Bone marrow (tissue), 2 donors: ENCODE results near the gene SCN4B.
"Not testable (repeated sequence)": the region's sequence is repeated elsewhere in the genome, so short reads cannot be mapped to it uniquely, and the experiment has no call there.

Source experiments
- DNase-seq, 2 donors: peaks; one replicate each; lab custom pipeline; 2025; lab: John Stamatoyannopoulos, UW

SCN4B gene, protein sequence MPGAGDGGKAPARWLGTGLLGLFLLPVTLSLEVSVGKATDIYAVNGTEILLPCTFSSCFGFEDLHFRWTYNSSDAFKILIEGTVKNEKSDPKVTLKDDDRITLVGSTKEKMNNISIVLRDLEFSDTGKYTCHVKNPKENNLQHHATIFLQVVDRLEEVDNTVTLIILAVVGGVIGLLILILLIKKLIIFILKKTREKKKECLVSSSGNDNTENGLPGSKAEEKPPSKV

DNA sequence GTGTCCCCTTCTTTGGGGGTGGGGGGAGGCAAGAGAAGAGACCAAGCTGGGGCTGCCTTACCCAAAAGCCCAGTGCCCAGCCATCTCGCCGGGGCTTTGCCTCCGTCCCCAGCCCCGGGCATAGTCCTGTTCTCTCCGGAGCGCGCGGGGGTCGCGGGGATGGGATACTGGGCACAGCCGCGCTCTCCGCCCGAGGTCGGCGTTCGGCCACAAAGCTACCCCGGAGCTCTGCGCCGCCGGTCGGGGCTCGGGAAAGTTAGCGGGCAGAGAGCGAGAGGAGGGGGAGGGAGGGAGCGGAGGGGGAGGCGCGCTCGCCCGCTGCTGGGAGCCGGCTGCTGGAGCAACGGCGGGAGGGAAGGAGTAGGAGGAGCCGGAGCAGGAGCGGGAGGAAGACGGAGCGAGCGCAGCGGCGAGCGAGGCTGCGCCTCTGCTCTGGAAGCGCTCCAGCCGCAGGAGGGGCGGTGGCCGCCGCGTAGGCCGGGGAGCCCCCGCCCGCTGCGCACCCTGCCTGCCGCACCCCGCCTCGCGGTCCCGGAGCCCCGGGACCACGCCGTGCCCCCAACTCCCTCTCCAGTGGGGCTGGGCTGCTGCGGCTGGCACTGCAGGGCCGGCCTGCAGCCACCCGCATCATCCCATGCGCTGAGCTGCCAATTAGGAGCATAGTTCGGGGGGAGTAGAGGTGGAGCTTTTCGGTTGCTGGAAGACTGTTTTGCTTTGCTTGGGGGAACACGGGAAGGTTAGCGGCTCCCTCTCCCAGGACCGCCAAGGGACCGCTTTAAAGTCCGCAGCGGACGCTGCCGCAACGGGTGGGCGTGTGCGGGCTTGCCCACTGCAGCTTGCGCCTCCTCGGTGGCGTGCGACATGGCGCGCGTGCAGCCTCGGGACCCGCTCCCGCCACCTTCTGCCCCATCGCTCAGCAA lies at the start of gene SCN4B:
SCN4B (minus strand) TSS at position 272 of the 920 bp plus-strand sequence; CDS start at position 122, 150 bp downstream.
- DNase-seq, result no peak

DNA sequence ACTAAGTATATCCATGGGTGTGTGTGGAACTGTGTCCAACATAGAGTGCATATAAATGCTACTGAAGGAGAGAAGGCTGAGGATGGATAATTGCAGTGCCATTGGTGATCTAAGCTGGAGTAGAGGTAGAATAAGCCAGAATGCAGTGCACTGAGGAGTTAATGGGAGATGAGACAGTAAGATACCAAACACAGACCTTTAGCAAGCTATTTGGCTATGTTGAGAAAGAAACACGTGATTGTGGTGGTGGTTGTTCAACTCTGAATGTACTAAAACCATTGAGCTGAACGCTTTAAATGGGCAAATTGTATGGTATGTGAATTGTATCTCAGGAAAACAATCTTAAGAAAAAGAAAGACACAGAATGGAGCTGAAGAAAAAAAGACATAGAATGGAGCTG lies 49.3 kb upstream of the SCN4B start:
- no peak for DNase-seq

DNA sequence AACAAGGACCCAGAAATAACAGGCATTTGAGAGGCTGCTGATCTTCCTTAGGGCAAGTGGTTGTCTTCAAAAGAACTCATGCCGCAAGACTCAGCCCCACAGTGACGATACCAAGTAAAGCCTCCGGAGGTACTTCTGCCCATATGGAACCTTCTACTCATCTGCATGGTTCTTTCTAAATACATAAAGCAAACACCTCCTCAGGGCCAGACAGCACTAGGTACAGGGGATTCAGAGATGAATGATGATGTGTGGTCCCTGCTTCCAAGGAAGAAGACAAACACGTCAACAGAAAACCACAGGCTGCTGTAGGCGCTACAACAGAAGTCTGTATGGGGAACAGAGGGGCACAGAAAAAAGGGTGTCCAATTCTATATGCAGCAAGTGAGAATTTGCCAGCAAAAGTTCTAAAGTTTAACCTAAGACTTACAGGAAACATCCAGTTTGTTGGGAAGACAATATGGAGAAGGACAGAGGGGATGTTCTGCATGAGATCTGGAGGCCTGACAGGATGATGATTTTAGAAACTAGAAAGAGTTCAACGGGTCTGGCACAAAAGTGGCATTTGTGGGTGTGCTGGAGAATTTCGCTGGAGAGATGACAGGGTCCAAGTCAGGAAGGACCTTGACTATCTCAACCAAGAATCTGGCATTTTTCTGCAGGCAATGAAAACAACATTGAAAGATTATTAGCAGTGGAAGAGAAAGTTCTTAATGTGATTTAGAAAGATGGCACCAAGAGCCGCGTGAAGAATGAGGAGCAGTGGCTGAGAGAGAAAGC lies 48.5 kb upstream of the SCN4B start:
- no peak for DNase-seq

DNA sequence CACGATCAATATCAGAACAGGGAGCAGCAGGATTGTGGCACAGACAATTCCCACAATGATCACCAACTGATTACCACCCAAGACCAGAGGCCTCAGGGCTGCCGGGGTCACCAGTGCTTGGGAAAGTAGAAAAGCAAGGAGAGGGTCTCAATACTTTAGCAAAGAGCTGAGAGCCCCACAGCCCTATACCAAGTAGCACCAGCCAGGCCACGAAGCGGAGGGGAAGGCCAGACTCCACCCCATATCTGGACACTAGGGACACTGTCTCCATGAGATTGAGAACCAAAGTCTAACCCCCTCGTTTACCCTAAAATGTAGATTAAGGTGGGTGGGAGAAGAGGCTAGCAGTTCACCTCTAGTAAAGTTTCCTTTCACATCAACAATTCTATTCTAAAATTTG lies 47.9 kb upstream of the SCN4B start:
- no peak for DNase-seq

DNA sequence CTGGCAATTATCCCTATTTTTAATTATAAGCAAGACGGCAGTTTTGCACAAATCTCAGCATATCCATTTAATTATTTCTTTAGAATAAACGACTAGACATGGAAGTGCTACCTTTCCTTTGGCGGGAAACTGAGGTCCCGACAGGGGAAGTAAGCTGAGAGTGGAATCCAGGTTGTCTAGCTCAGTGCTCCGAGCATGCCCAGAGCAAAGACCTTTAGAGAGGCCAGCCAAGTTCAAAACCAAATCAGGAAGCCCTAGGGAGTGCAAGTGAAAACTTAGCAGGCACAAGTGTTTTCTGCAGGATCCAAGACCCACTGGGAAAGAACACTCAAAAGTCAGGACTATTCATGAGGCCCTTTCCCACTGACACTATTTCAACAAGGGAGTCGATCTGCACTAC lies 46.5 kb upstream of the SCN4B start:
- DNase-seq, result no peak

DNA sequence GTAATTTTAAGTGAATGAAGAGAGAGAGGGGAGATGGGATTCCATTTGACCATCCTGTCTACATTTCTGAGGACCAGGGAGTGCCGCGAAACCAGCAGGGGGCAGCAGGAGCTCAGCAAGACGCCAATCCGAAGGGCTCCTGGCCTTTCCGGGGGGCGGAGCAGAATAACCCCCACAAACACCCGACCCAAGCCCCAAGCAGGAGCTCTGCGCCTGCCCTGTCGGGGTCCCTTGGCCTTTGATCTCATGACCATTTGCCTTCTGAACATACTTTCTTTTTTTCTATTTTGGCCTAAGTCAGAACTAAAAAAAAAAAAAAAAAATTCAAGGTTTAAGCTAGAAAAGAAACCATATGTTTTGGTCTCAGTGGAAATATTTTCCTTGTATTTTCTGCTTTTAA lies 45.7 kb upstream of the SCN4B start:
- peak; percentile 58 to 62 for DNase-seq

DNA sequence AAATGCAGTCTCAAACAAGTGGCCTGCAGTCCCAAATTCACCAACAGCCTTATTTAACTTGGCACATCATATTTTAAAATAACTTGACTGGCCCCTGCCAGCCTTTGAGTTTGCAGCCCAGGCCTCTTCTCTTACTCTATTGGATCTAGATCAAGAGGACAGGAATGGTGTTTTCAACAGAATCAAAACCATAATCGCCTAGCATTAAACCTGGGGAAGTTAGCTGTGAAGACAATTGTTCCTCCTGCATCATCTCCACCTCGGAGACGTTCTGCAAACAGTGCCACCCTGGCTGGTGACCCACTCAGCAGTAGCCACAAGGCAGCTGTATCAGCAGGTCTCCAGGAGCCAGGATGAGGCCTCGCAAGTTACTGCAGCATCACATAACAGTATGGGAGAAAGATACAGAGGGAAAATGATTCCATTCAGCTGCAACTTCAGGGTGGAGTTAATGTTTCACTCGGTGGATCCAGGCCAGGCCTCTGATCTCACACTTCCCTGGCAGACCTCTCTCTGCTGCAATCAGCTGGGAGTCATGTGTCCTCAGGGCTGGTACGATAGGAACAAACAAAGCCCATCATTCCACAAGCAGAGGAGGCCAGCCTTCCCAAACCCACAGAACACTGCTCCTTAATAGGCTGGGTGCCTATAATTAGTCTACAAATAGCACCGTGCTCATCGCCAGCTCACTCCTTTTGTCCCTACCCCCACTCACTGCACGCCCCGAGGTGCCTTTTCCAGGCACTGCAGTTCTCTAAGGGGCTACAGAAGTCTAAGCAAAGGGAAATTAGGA lies 42.4 kb upstream of the SCN4B start:
- no peak for DNase-seq

DNA sequence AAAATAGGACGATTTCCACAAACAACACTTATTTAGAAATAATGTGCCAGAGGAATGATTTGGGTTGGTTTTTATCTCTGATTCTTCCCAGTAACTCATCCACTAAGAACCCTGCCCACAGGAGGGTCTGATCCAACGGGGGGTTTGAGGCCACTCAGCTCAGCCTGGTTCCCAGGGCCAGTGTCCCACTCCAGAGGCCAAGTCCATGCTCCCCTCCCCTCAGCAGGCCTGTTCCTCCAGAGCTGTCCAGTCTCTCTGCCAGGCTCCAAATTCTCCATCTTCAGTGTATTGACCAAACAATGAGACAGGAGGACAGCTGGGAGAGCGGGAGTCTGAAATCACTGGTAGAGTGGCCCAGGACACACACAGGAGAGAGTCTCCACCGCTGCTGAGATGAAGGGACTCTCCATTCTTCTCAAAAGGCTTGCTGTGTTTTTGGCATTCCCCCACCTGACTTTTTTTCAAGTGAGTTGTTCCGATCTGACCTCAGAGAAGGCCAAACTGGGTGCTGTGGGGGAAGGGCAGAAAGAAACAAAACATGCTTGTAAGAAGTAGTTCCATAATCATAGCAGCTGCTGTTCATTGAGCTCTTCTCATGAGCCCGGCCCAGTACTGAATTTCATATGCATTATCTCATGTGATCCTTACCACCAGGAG lies 41.4 kb upstream of the SCN4B start:
- no peak for DNase-seq

DNA sequence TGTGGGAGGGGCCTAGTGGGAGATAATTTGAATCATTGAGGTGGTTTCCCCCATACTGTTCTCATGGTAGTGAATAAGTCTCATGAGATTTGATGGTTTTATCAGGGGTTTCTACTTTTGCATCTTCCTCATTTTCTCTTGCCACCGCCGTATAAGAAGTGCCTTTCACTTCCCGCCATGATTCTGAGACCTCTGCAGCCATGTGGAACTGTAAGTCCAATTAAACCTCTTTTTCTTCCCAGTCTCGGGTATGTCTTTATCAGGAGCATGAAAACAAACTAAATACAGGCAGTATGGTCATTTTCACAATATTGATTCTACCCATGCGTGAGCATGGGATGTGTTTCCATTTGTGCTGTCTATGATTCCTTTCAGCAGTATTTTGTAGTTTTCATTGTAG lies 40.2 kb upstream of the SCN4B start:
- not testable (repeated sequence) for DNase-seq

DNA sequence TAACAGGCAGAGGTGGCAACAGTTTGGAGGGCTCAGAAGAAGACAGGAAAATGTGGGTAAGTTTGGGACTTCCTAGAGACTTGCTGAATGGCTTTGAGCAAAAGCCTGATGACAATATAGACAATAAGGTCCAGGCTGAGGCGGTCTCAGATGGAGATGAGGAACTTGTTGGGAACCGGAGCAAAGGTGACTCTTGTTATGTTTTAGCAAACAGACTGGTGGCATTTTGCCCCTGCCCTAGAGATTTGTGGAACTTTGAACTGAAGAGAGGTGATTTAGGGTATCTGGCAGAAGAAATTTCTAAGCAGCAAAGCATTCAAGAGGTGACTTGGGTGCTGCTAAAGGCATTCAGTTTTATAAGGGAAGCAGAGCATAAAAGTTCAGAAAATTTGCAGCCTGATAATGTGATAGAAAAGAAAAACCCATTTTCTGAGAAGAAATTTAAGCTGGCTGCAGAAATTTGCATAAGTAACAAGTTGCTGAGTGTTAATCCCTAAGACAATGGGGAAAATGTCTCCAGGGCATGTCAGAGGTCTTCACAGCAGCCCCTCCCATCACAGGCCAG lies 38.4 kb upstream of the SCN4B start:
- DNase-seq, result not testable (repeated sequence)

DNA sequence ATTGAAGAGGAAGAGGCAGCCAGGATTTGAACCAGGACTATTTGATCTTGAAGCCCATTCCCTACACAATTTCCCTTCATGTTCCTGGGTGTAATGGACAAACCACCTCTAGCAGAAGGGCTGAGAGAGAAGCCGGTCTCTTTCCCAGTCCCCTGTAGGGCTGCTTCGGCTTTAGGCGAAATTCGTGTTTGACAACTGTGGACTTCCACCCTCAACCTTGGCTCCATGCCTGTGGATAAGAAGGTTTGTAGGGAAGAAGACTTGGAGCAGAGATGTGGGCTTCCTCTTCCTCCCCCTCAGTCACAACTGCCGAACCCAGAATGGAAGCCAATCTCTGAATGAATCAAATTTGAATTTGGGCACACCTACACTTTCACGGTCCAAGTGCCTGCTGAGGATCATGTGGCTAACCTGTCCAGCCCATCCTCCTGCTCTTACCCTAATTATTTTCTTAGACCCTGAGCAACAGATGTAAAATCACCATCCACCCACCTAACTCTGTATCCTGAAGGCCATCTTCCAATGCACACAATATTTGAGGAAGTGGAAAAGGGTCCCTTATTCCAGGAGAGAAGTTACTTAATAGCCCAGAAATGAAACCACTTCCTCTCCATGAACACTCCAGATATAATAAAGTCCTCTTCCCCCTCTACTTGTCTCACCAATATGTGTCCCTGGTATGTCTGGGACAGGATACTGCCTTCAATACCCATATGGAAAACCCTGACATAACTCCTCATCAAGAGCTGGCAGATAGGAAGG lies 33.9 kb upstream of the SCN4B start:
- no peak for DNase-seq

DNA sequence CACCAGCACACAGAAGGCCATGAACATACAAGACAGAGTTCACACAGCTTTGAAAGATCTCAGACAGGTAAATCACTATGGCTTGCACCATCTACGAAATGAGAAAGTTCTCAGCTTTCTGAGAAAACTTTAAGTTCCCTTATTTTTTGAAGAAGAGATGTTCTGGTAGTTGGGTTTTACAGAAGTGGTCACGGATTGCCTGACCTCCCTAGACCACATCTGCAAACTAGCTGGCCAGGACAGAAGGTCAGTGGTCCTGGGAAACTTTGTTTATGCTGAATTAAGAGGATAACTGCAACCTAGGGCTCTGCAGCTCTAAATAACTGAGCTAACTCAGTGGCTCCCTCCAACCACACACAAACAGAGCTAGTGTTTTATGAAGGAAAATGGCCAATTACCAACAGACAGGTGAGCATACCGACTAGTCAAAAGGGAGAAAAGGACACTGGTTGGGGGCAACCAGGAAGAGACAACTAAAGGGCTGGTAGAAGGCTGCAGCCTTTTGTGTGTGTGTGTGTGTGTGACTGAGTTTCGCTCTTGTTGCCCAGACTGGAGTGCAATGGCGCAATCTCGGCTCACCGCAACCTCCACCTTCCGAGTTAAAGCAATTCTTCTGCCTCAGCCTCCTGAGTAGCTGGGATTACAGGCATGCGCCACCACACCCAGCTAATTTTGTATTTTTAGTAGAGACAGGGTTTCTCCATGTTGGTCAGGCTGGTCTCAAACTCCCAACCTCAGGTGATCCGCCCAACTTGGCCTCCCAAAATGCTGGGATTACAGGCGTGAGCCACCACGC lies 32.4 kb upstream of the SCN4B start:
- DNase-seq, result no peak

DNA sequence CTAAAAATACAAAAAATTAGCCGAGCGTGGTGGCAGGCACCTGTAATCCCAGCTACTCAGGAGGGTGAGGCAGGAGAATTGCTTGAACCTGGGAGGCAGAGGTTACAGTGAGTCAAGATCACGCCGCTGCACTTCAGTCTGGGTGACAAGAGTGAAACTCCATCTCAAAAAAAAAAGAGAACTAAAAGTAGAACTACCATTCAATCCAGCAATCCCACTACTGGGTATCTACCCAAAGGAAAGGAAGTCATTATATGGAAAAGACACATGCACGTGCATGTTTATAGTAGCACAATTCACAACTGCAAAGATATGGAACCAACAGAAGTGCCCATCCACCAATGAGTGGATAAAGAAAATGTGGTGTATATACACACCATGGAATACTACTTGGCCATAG lies 31.1 kb upstream of the SCN4B start:
- not testable (repeated sequence) for DNase-seq

DNA sequence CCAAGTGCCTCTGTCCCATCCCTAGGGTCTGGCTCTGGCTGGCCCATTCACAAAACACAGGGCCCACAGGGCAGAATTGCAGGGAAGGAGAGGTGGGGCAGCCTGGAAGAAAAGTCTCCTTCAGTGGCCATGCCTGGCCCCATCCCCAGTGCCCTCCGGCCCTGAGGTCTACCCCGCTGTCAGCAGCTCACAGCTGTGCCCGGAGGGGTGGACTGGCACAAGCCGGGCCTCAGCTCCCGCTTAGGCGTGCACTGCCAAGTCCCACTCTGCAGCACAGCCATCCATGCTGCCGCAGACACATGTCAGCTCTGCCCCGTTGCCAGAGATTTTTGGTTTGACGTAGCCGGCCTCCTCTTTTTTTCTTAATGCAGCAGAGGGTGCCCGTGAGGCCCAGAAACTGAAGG lies 27.7 kb upstream of the SCN4B start:
- DNase-seq, result no peak

DNA sequence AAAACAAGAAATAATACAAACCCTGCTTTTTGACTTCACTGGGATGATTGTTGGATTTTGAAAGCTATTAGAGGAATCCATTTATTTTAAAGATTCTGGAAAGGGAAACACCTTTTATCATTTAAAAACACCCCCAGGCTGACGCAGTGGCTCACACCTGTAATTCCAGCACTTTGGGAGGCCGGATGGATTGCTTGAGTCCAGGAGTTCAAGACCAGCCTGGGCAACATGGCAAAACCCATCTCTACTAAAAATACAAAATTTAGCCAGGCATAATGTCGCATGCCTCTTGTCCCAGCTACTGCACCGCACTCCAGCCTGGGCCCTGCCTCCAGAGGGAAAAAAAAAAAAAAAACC lies 24.1 kb upstream of the SCN4B start:
- DNase-seq, result no peak

DNA sequence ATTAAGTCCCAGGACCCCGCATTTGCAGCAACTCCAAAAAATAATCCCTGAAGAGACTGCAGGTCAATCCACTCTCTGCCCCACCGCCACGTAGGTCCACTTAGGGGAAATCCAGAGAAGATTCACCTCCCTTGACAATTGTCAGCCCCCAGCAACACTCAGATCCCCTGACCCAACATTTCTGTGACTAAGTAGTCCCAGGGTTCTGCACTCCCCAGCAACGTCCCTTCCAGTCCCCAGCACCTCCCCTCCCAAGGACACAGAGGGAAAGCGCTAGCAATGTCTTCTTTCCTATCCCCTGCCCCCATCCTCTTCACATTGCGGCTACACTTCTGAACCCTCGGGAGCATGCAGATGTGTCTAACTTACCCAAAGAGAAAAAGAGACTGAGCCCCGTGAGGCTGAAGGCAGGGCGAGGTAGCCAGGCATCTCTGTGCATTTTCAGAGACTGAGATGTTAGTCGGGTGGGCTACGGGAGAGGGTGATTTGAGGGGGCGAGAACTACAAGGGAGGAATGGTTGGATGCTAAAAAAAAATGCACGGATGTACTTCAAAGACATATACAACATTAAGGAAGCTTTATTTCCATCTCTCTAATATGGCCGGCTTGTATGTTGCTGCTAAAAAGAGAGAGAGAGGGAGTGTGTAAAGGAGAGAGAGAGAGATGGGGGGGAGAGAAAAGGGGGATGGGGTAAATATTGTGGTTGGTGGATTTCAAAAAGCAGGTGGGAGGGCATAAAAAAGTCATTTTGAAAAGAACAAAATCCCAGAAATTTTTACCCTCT lies 23.6 kb upstream of the SCN4B start, which contains the start of gene SCN2B:
SCN2B (minus strand) TSS at position 647 of the 785 bp plus-strand sequence; CDS start at position 439, 208 bp downstream.
- no peak for DNase-seq

DNA sequence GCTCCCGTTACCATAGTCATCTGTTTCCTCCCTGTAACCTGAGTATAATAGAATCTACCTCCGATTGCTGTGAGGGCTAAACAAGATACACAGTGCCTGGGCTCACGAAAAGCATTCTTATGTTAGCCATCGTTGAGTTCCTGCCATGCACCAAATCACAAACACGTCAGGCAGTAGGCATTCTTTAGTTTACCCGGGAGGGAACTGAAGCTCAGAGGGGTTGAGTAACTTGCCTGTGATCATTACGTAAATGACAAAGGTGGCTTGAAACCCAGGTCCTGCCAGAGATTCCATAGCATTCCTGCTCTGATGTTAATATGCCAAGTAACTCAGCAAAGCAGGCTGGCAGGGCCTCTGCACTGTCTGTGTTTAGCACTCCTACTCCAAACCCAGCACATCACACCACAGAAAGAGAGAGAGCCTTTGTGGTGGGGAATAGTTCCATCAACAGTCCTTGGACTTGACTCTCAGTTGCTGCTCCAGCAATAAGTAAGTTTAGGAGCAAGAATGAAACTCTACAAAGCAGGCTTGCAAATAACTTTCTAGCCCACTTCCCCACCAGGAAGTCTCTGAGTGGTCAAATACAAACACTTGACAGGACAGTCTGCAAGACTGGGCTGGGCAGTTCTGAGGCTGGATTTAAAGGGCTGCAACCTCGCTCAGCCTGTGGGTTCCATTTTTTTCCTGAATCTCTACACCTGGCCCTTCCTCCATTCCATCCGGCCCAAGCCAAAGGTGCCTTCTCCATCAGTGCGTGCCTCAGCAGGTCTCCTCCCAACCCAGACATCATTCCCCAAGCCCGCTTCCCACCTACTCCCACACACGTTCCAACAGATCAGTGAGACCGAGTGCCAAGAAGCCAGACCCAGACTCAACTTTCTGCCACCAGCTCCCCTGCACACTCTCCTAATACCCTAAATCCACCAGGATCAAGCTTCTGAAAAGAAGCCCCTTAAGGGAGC lies 22.7 kb upstream of the SCN4B start:
- DNase-seq, result no peak
